Kidney (tissue), 14 donors: ENCODE data around the gene UBA52. TPM values are rescaled to one million over a fixed set of nuclear protein-coding genes. Genes with fewer than 3 reads are reported as not detected.

Source experiments
- DNase-seq, 5 donors: peaks; one replicate each; pipeline ENCODE4 v3.0.0-alpha.2; 2013 to 2020
- FAIRE-seq: peaks from 2 replicates; lab custom pipeline; 2012; peaks lifted over from hg19 to GRCh38; lab: Jason Lieb, UNC
- H3K27ac ChIP-seq, 2 donors: one replicate each; pipeline ENCODE4 v1.7.0; 2013; ENCODE audit warnings: low read depth in 2 of 2, low read length in 2 of 2, inconsistent platforms in 1 of 2
- H3K27me3 ChIP-seq: one replicate; pipeline ENCODE4 v1.7.1; 2013; ENCODE audit warnings: low read length, inconsistent platforms; ENCODE audit not compliant: control insufficient read depth, insufficient read depth
- H3K36me3 ChIP-seq, 3 donors: one replicate each; pipeline versions ENCODE4 v1.7.0 to v1.7.1; 2013; ENCODE audit warnings: low read length in 3 of 3, control low read depth in 1 of 3, inconsistent platforms in 1 of 3; ENCODE audit not compliant: insufficient read depth in 3 of 3, control insufficient read depth in 2 of 3
- H3K4me1 ChIP-seq, 3 donors: one replicate each; pipeline versions ENCODE4 v1.7.0 to v1.7.1; 2013; ENCODE audit warnings: low read length in 3 of 3, inconsistent platforms in 1 of 3, low read depth in 1 of 3; ENCODE audit not compliant: control insufficient read depth in 2 of 3, insufficient read depth in 2 of 3
- H3K4me3 ChIP-seq, 3 donors: one replicate each; pipeline versions ENCODE4 v1.7.0 to v1.8.1; 2013; ENCODE audit warnings: low read length in 3 of 3, control low read depth in 1 of 3, inconsistent platforms in 1 of 3
- H3K9ac ChIP-seq, 3 donors: one replicate each; pipeline versions ENCODE4 v1.7.0 to v1.7.1; 2013; ENCODE audit warnings: low read length in 3 of 3, control low read depth in 1 of 3, inconsistent platforms in 1 of 3
- H3K9me3 ChIP-seq, 3 donors: one replicate each; pipeline versions ENCODE4 v1.7.0 to v1.7.1; 2013; ENCODE audit warnings: low read length in 3 of 3, control low read depth in 1 of 3, inconsistent platforms in 1 of 3; ENCODE audit not compliant: control insufficient read depth in 2 of 3, insufficient read depth in 1 of 3
- CTCF ChIP-seq: IDR thresholded peaks from 3 replicates; pipeline ENCODE4 v1.5.1; 2012; ENCODE audit warnings: mild to moderate bottlenecking, moderate library complexity, borderline replicate concordance; ENCODE audit not compliant: insufficient read depth; ENCODE audit errors: extremely low read depth
- intact Hi-C: fragments of 100-400 bp; cut with DNase I; formaldehyde crosslinking; loops from one replicate; pipeline ENCODE4 v1.11.1; 2022
- polyA plus RNA-seq: library from polyadenylated mRNA; stranded (reverse); fragments of 350-450 nt; fragmentation: Illumina TruSeq; extraction: RNeasy Lipid Tissue Mini Kit (QIAGEN cat#74804); gene quantifications from one replicate; pipeline ENCODE4 v1.2.3, GENCODE V29; 2014; ENCODE audit warnings: low read depth, low replicate concordance; ENCODE audit not compliant: insufficient read depth
- total RNA-seq: library from RNA; stranded (reverse); fragmentation: NEBNext Ultra II Directional; extraction: Animal tissue kit (Norgen Biotek cat#: 25700); gene quantifications from one replicate; pipeline ENCODE4 v1.2.1, GENCODE V29; 2021
- donor health status: control.
- donor health status: control.
- donor health status: control.
- donor health status: control.
- donor health status: control.
- donor health status: DM: yes; HTN: yes; CAD: no.
- donor health status: Normal renal cell carcinoma (clear cell type).

UBA52 gene
- total and polyA plus RNA-seq, 2 donors from 2014 or later, result 828 to 1,481 TPM

- DNase-seq, result no peak
- H3K9ac ChIP-seq, result no peak overlapping the region
- H3K36me3 ChIP-seq, result peaks cover 2 to 21% (median 9%) of the 10 kb centered on the region in 3 donors
- no peaks in the 10 kb centered on the region for H3K27me3 ChIP-seq
- intact Hi-C loops, result no loop called here
- H3K4me1 ChIP-seq, result peaks cover 0 to 7% (median 4%) of the 10 kb centered on the region in 3 donors
- no peaks in the 10 kb centered on the region for H3K9me3 ChIP-seq
- FAIRE-seq, result no peak
- H3K27ac ChIP-seq, result no peak overlapping the region
- no peak for TF ChIP-seq CTCF
- H3K4me3 ChIP-seq, result no peak overlapping the region
Measured at GRCh38 chr19:18541258-18541991, 30.2 kb upstream of the UBA52 start.

GRCh38 chr19:18541992-18542940 is 29.4 kb upstream of the UBA52 start:
- Histone ChIP-seq H3K27ac (peak overlapping the region; percentile 51 to 72), H3K4me3 (peak overlapping the region; percentile 42 to 74 (median 65)), H3K9ac (peak overlapping the region; percentile 3 to 86 (median 83)), H3K9me3 (no peaks in the 10 kb centered on the region), H3K27me3 (no peaks in the 10 kb centered on the region), H3K36me3 (peaks cover 0 to 16% (median 9%) of the 10 kb centered on the region in 3 donors), H3K4me1 (peaks cover 0 to 7% (median 4%) of the 10 kb centered on the region in 3 donors)
- FAIRE-seq (no peak), DNase-seq (peak in 1 of 5 donors; percentile 25)
- intact Hi-C loops, result no loop called here
- no peak for TF ChIP-seq CTCF

- no peaks in the 10 kb centered on the region for H3K9me3 ChIP-seq
- peaks cover 0 to 7% (median 4%) of the 10 kb centered on the region in 3 donors for H3K4me1 ChIP-seq
- peaks cover 0 to 11% (median 9%) of the 10 kb centered on the region in 3 donors for H3K36me3 ChIP-seq
- DNase-seq (peak; percentile 93 to 98 (median 96)), FAIRE-seq (no peak)
- no peak for TF ChIP-seq CTCF
- no peaks in the 10 kb centered on the region for H3K27me3 ChIP-seq
- H3K9ac ChIP-seq, result peak within 1 kb of the TSS; percentile 3 to 86 (median 83)
- peak within 1 kb of the TSS; percentile 51 to 72 for H3K27ac ChIP-seq
- peak within 1 kb of the TSS; percentile 42 to 74 (median 69) for H3K4me3 ChIP-seq
- intact Hi-C loops, result no loop called here
Measured at GRCh38 chr19:18542941-18543813, 28.5 kb upstream of the UBA52 start, which contains the start of gene FKBP8. Gene FKBP8, minus strand, starts transcription at chr19:18543573. Its CDS starts 1,603 bp downstream, at chr19:18541970.
